IMR-90 (cell line): Measurements from ENCODE around the gene PMS2. TPM values are rescaled to one million over a fixed set of nuclear protein-coding genes. Genes with fewer than 3 reads are reported as not detected.
"Not testable (repeated sequence)": the region's sequence is repeated elsewhere in the genome, so short reads cannot be mapped to it uniquely, and the experiment has no call there.

Experiments
- ATAC-seq: fragments of 200-7000 bp; cut with Tn5 transposase; 2 replicates; pipeline ENCODE4 v1.9.1; 2020; ENCODE audit warnings: low read depth, mild to moderate bottlenecking, moderate library complexity
- BruUV-seq: library from RNA; stranded (reverse); fragments of 400-500 nt; replicated peaks from 2 replicates; lab custom pipeline; 2021; lab: Mats Ljungman, UMichigan
- CTCF ChIA-PET: fragments of 300-600 bp; formaldehyde crosslinking; extraction: SDS; loops from one replicate; lab custom pipeline; 2021; ENCODE audit warnings: antibody characterized with exemption; lab: Yijun Ruan, JAX
- POLR2A ChIA-PET: fragments of 300-600 bp; sonication (Branson Sonifier 250); formaldehyde crosslinking; loops from one replicate; lab custom pipeline; 2022; ENCODE audit warnings: antibody characterized with exemption; ENCODE audit not compliant: unreplicated experiment; lab: Charles Lee
- DNase-seq: peaks from one replicate; pipeline ENCODE4 v3.0.0; 2013
- H2AFZ ChIP-seq: replicated peaks from 2 replicates; pipeline ENCODE3; 2013; ENCODE audit warnings: low read length, mild to moderate bottlenecking; ENCODE audit not compliant: poor library complexity
- H2AK5ac ChIP-seq: 2 replicates; pipeline ENCODE4 v1.6.1; 2013; ENCODE audit warnings: low read depth, low read length, inconsistent platforms
- H2AK9ac ChIP-seq: replicated peaks from 2 replicates; pipeline ENCODE3; 2013; ENCODE audit warnings: mild to moderate bottlenecking, low read depth, low read length, moderate library complexity; ENCODE audit not compliant: poor library complexity
- H2BK120ac ChIP-seq: 2 replicates; pipeline ENCODE4 v1.6.1; 2013; ENCODE audit warnings: low read depth, low read length, inconsistent platforms
- H2BK15ac ChIP-seq: 3 replicates; pipeline ENCODE4 v1.6.1; 2013; ENCODE audit warnings: low read depth, low read length, inconsistent platforms
- H2BK20ac ChIP-seq: 2 replicates; pipeline ENCODE4 v1.6.1; 2013; ENCODE audit warnings: low read depth, mild to moderate bottlenecking, inconsistent platforms, low read length, moderate library complexity
- H2BK5ac ChIP-seq: 2 replicates; pipeline ENCODE4 v1.6.1; 2013; ENCODE audit warnings: mild to moderate bottlenecking, low read depth, low read length, inconsistent platforms; ENCODE audit not compliant: poor library complexity, severe bottlenecking
- H3K14ac ChIP-seq: replicated peaks from 2 replicates; pipeline ENCODE4 v1.6.1; 2013; ENCODE audit warnings: low read depth, low read length, inconsistent platforms
- H3K18ac ChIP-seq: 2 replicates; pipeline ENCODE4 v1.6.1; 2013; ENCODE audit warnings: low read depth, low read length, control low read depth
- H3K23ac ChIP-seq: 2 replicates; pipeline ENCODE4 v1.6.1; 2013; ENCODE audit warnings: low read depth, low read length, inconsistent platforms
- H3K27ac ChIP-seq: 2 replicates; pipeline ENCODE4 v1.5.1; 2013; ENCODE audit warnings: mild to moderate bottlenecking, control low read depth, low read length; ENCODE audit not compliant: insufficient read depth
- H3K27me3 ChIP-seq: 2 replicates; pipeline ENCODE4 v1.6.1; 2013; ENCODE audit warnings: low read length; ENCODE audit not compliant: control insufficient read depth, insufficient read depth
- H3K36me3 ChIP-seq: 2 replicates; pipeline ENCODE4 v1.6.1; 2013; ENCODE audit warnings: low read length, mixed read lengths; ENCODE audit not compliant: control insufficient read depth, insufficient read depth
- H3K4ac ChIP-seq: 2 replicates; pipeline ENCODE4 v1.6.1; 2013; ENCODE audit warnings: low read depth, low read length, inconsistent platforms
- H3K4me1 ChIP-seq: 2 replicates; pipeline ENCODE4 v1.6.1; 2013; ENCODE audit warnings: low read length, mixed read lengths; ENCODE audit not compliant: control insufficient read depth, insufficient read depth
- H3K4me2 ChIP-seq: 2 replicates; pipeline ENCODE4 v1.6.1; 2013; ENCODE audit warnings: low read depth, mild to moderate bottlenecking, control low read depth, low read length, moderate library complexity
- H3K4me3 ChIP-seq: 2 replicates; pipeline ENCODE4 v1.5.1; 2013; ENCODE audit warnings: low read depth, mild to moderate bottlenecking, control low read depth, low read length, moderate library complexity; ENCODE audit not compliant: insufficient read depth
- H3K56ac ChIP-seq: 2 replicates; pipeline ENCODE4 v1.6.1; 2013; ENCODE audit warnings: low read length, inconsistent platforms; ENCODE audit not compliant: insufficient read depth; ENCODE audit errors: extremely low read depth
- H3K79me1 ChIP-seq, 2 experiments: 2 replicates each; pipeline ENCODE4 v1.6.1; 2013; ENCODE audit warnings: low read length in 2 of 2, inconsistent platforms in 1 of 2, low read depth in 1 of 2
- H3K9ac ChIP-seq: 2 replicates; pipeline ENCODE4 v1.6.1; 2013; ENCODE audit warnings: low read depth, low read length, control low read depth
- H3K9me1 ChIP-seq: 2 replicates; pipeline ENCODE4 v1.6.1; 2013; ENCODE audit warnings: low read length, inconsistent platforms; ENCODE audit not compliant: insufficient read depth
- H3K9me3 ChIP-seq: 2 replicates; pipeline ENCODE4 v1.6.1; 2013; ENCODE audit warnings: low read length; ENCODE audit not compliant: control insufficient read depth, insufficient read depth
- H4K20me1 ChIP-seq: 2 replicates; pipeline ENCODE4 v1.6.1; 2013; ENCODE audit warnings: low read length, inconsistent platforms; ENCODE audit not compliant: insufficient read depth
- H4K5ac ChIP-seq: 2 replicates; pipeline ENCODE4 v1.6.1; 2013; ENCODE audit warnings: mild to moderate bottlenecking, low read depth, low read length, control low read depth
- H4K8ac ChIP-seq, 2 experiments: 2 replicates each; pipeline ENCODE4 v1.6.1; 2013; ENCODE audit warnings: low read depth in 2 of 2, low read length in 2 of 2, control low read depth in 1 of 2, inconsistent platforms in 1 of 2
- H4K91ac ChIP-seq: 2 replicates; pipeline ENCODE4 v1.6.1; 2013; ENCODE audit warnings: low read depth, low read length, inconsistent platforms; ENCODE audit not compliant: insufficient read depth
- BHLHE40 ChIP-seq: fragments of 150-350 bp; IDR thresholded peaks from 2 replicates; pipeline ENCODE4 v1.6.1; 2016; ENCODE audit warnings: mild to moderate bottlenecking, low read depth, low read length
- WGBS, 2 experiments: methylation state at CpG; one replicate each; pipeline versions ENCODE4 v1.1.5 to v1.1.7; 2013; ENCODE audit warnings: missing lambda C conversion rate in 2 of 2; ENCODE audit not compliant: insufficient read length in 1 of 2; ENCODE audit errors: extremely low coverage in 2 of 2; 5-methylcytosine and 5-hydroxymethylcytosine counted together
- dilution Hi-C: fragments of 300-500 bp; cut with HindIII; formaldehyde crosslinking; loops from one replicate; pipeline ENCODE4 v1.14.3; 2018; ENCODE audit warnings: low sequenced_read_pairs; ENCODE audit not compliant: unreplicated experiment
- in situ Hi-C: fragments of 300-500 bp; cut with MboI; formaldehyde crosslinking; loops from 3 replicates; pipeline ENCODE4 v1.14.3; 2019; ENCODE audit warnings: low sequenced_read_pairs, inconsistent platforms, mixed read lengths
- intact Hi-C: fragments of 100-400 bp; cut with micrococcal nuclease; formaldehyde crosslinking; loops from 2 replicates; pipeline ENCODE4 v1.10.0; 2022
- polyA plus RNA-seq, 3 experiments: library from polyadenylated mRNA; depleted of rRNA; stranded (reverse); fragments of >200 nt; gene quantifications; 2 replicates each; pipeline ENCODE4 v1.2.3, GENCODE V29; 2012; ENCODE audit warnings: low replicate concordance in 1 of 3
- total RNA-seq: library from RNA; depleted of rRNA; stranded (reverse); fragments of >200 nt; gene quantifications from 2 replicates; pipeline ENCODE4 v1.2.3, GENCODE V29; 2012

Gene PMS2
- total and polyA plus RNA-seq, 2 of the 4 experiments (the other 2 are of a cell fraction), result 6.8 to 14.3 TPM

DNA sequence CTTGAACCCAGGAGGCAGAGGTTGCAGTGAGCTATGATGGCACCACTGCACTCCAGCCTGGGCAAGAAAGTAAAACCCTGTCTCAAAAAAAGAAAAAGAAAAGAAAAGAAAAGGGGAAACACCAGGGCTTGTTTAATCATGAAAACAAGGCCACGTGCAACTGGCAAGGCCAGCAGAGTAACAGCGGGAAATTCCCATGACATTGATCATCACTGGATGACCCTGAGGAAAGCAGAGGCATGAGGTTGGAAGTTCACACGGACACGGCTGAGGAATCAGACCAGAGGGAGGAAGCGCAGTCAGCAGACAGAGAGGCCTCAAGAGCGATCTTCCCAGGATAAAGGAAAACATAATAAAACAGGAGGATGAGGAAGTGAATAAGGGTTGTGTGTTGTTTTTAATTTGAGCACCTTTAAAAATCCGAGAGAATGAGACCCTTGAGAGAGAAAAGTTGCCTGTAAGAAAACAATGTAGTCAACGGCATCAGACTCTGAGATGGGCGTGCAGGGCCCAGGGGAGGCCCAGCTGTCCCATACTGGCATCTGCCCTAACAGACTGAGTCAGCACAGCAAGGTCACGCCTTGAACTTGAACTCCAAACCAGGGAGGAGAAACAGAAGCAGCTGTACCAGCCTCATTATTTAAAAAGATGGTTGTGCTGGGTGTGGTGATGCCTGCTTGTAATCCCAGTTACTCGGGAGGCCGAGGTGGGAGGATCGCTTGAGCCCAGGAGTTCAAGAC, 76.8 kb downstream of the PMS2 start:
- WGBS, 2 experiments, result no CpG with 5 or more reads among the region's 13 CpGs
- H3K4ac ChIP-seq, H2BK15ac ChIP-seq, H3K14ac ChIP-seq, H3K4me1 ChIP-seq, H3K4me3 ChIP-seq, H3K36me3 ChIP-seq, H4K91ac ChIP-seq, H3K9me3 ChIP-seq, H3K23ac ChIP-seq, intact Hi-C loops, H3K27ac ChIP-seq, H2BK120ac ChIP-seq, H4K8ac ChIP-seq, H2AK9ac ChIP-seq, in situ Hi-C loops, H2BK5ac ChIP-seq, H2AFZ ChIP-seq, H4K5ac ChIP-seq, H3K27me3 ChIP-seq, H4K20me1 ChIP-seq, H3K56ac ChIP-seq, H3K79me1 ChIP-seq, H3K18ac ChIP-seq, POLR2A ChIA-PET, CTCF ChIA-PET, H2AK5ac ChIP-seq, BruUV-seq, H3K9me1 ChIP-seq, H2BK20ac ChIP-seq, H3K4me2 ChIP-seq, H3K9ac ChIP-seq, dilution Hi-C loops: not testable (repeated sequence)
- ATAC-seq (peak; percentile 86), DNase-seq (peak; percentile 84)
- TF ChIP-seq BHLHE40, result peak; percentile 44; the same call in 1 of the 2 replicates

DNA sequence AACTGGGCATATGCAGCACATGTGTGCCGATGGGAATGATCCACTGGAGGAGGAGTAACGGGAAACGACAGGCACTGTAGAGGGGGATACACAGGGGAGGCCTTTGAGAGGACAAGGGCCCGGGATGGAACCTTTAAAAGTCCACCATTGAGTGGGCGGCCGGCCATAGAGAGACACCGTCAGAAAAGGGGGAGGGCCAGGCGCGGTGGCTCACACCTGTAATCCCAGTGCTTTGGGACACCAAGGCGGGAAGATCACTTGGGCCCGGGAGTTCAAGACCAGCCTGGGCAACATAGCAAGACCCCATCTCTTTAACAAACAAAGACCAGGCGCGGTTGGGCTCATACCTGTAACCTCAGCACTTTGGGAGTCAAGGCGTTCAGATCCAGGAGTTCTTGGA, 77.6 kb downstream of the PMS2 start:
- H4K91ac ChIP-seq, H3K27me3 ChIP-seq, POLR2A ChIA-PET, CTCF ChIA-PET, H3K9me3 ChIP-seq, in situ Hi-C loops, ATAC-seq, H3K56ac ChIP-seq, H3K4me3 ChIP-seq, H4K20me1 ChIP-seq, H2AK5ac ChIP-seq, H2BK15ac ChIP-seq, H3K4me2 ChIP-seq, dilution Hi-C loops, DNase-seq, H3K9me1 ChIP-seq, H3K4ac ChIP-seq, BruUV-seq, H3K27ac ChIP-seq, H3K14ac ChIP-seq, H2BK20ac ChIP-seq, H3K18ac ChIP-seq, intact Hi-C loops, H3K9ac ChIP-seq, H2AK9ac ChIP-seq, H4K5ac ChIP-seq, H2AFZ ChIP-seq, H3K36me3 ChIP-seq, H3K23ac ChIP-seq, H2BK120ac ChIP-seq, H2BK5ac ChIP-seq, H3K4me1 ChIP-seq, H4K8ac ChIP-seq, H3K79me1 ChIP-seq: not testable (repeated sequence)
- WGBS, 2 experiments, result 100% methylated on average over 2 of the region's 14 CpGs; no CpG with 5 or more reads in 1 of the 2 experiments
